Panc1 (cell line): ENCODE measurements around the gene GMDS. TPM values are rescaled to one million over a fixed set of nuclear protein-coding genes. Genes with fewer than 3 reads are reported as not detected.

Experiments
- ATAC-seq: fragments of 200-7000 bp; cut with Tn5 transposase; 2 replicates; pipeline ENCODE4 v1.9.1; 2020; ENCODE audit warnings: mild to moderate bottlenecking, moderate library complexity
- BruUV-seq: library from RNA; stranded (reverse); fragments of 400-500 nt; replicated peaks from 2 replicates; lab custom pipeline; 2021; lab: Mats Ljungman, UMichigan
- CTCF ChIA-PET: fragments of 300-600 bp; sonication (Branson Sonifier 250); formaldehyde crosslinking; loops from one replicate; lab custom pipeline; 2022; ENCODE audit warnings: antibody characterized with exemption; lab: Charles Lee
- POLR2A ChIA-PET: fragments of 300-600 bp; sonication (Branson Sonifier 250); formaldehyde crosslinking; loops from one replicate; lab custom pipeline; 2022; ENCODE audit warnings: antibody characterized with exemption; lab: Charles Lee
- DNase-seq: peaks from one replicate; pipeline ENCODE4 v3.0.0-alpha.2; 2010; ENCODE audit warnings: low read depth, low spot score
- H3K27ac ChIP-seq: 2 replicates; pipeline ENCODE4 v1.5.1; 2011; ENCODE audit warnings: mild to moderate bottlenecking, low read length, inconsistent platforms
- H3K27me3 ChIP-seq: fragments of 200-500 bp; sonication (Bioruptor generic); 2 replicates; pipeline ENCODE4 v1.6.0; 2014; ENCODE audit warnings: low read length, inconsistent platforms; ENCODE audit not compliant: control insufficient read depth, insufficient read depth
- H3K36me3 ChIP-seq: fragments of 200-500 bp; sonication (Bioruptor generic); 2 replicates; pipeline ENCODE4 v1.5.1; 2014; ENCODE audit warnings: inconsistent platforms, mild to moderate bottlenecking, low read length, moderate library complexity; ENCODE audit not compliant: control insufficient read depth, insufficient read depth
- H3K4me1 ChIP-seq: 2 replicates; pipeline ENCODE4 v1.5.1; 2011; ENCODE audit warnings: inconsistent platforms, mild to moderate bottlenecking, low read length, moderate library complexity; ENCODE audit not compliant: control insufficient read depth, insufficient read depth
- H3K4me3 ChIP-seq, 2 experiments: 2 replicates each; pipeline ENCODE4 v1.5.1; 2011 to 2012; ENCODE audit warnings: low read depth in 2 of 2, low read length in 2 of 2, mild to moderate bottlenecking in 2 of 2, inconsistent platforms in 1 of 2, moderate library complexity in 1 of 2
- H3K9me3 ChIP-seq: fragments of 200-500 bp; sonication (Bioruptor generic); 2 replicates; pipeline ENCODE4 v1.5.1; 2014; ENCODE audit warnings: low read depth, mild to moderate bottlenecking, inconsistent platforms, low read length, moderate library complexity; ENCODE audit not compliant: control insufficient read depth, insufficient read depth
- CTCF ChIP-seq: fragments of 450-650 bp; IDR thresholded peaks from 2 replicates; pipeline ENCODE4 v1.5.1; 2017; ENCODE audit warnings: mild to moderate bottlenecking
- POLR2AphosphoS5 ChIP-seq: IDR thresholded peaks from 2 replicates; pipeline ENCODE4 v1.6.1; 2012; ENCODE audit warnings: mild to moderate bottlenecking, low read depth, low read length, moderate library complexity
- REST ChIP-seq, 2 experiments: IDR thresholded peaks; 2 replicates each; pipeline ENCODE4 v1.6.1; 2011 to 2012; ENCODE audit warnings: low read depth in 2 of 2, control low read depth in 1 of 2, low read length in 1 of 2, mild to moderate bottlenecking in 1 of 2, moderate library complexity in 1 of 2; ENCODE audit not compliant: insufficient read depth in 1 of 2
- SIN3A ChIP-seq: IDR thresholded peaks from 2 replicates; pipeline ENCODE4 v1.6.1; 2012; ENCODE audit warnings: low read depth, mild to moderate bottlenecking, low read length, moderate library complexity, borderline replicate concordance; ENCODE audit not compliant: insufficient read depth
- TCF7L2 ChIP-seq: IDR thresholded peaks from 2 replicates; pipeline ENCODE4 v1.6.1; 2011; ENCODE audit warnings: mild to moderate bottlenecking, low read depth, low read length, inconsistent platforms
- in situ Hi-C: cut with HindIII; loops from 2 replicates; pipeline ENCODE4 v1.10.0; 2016; ENCODE audit warnings: low sequenced_read_pairs, low pct_unique_long_range_greater_than_20kb
- intact Hi-C: fragments of 100-400 bp; cut with micrococcal nuclease; formaldehyde crosslinking; loops from one replicate; pipeline ENCODE4 v1.10.0; 2022; ENCODE audit not compliant: unreplicated experiment
- total RNA-seq: library from RNA; stranded (reverse); gene quantifications from one replicate; pipeline ENCODE4 v1.2.1, GENCODE V29; 2021; ENCODE audit not compliant: unreplicated experiment

The GMDS gene
- total RNA-seq, 1 experiment from 2014 or later = 9.8 TPM

- in situ Hi-C loops = no loop called here
- no TSS peak for BruUV-seq
These were observed 601.5 kb downstream of the GMDS start for GRCh38 chr6:1643830-1644445.

GRCh38 chr6:1643111-1643510 is 602.3 kb downstream of the GMDS start:
- DNase-seq (no peak), ATAC-seq (no peak)
- ChIA-PET CTCF (no interaction called here), POLR2A (no interaction called here)
- TF ChIP-seq TCF7L2 (no peak), REST (IDR thresholded peaks at IDR 0.05; ENCODE audit: insufficient read depth in 1 of 2, low read depth in 2 of 2, low read length in 1 of 2) (no peak), POLR2AphosphoS5 (no peak), CTCF (no peak), SIN3A (no peak)
- in situ Hi-C loops (no loop called here), intact Hi-C loops (no loop called here)
- H3K27ac ChIP-seq = no peak overlapping the region
- H3K27me3 ChIP-seq = no peaks in the 10 kb centered on the region
- no peaks in the 10 kb centered on the region for H3K36me3 ChIP-seq
- BruUV-seq = no TSS peak
- H3K9me3 ChIP-seq = no peaks in the 10 kb centered on the region
- H3K4me3 ChIP-seq = no peak overlapping the region
- no peaks in the 10 kb centered on the region for H3K4me1 ChIP-seq

More at GRCh38 chr6:1643830-1644445, 601.5 kb downstream of the GMDS start:
- Histone ChIP-seq H3K27me3 (no peaks in the 10 kb centered on the region), H3K9me3 (no peaks in the 10 kb centered on the region), H3K27ac (no peak overlapping the region), H3K36me3 (no peaks in the 10 kb centered on the region), H3K4me1 (no peaks in the 10 kb centered on the region), H3K4me3 (no peak overlapping the region)
- ATAC-seq (no peak), DNase-seq (no peak)
- ChIA-PET POLR2A (no interaction called here), CTCF (no interaction called here)
- intact Hi-C loops = no loop called here
- TF ChIP-seq POLR2AphosphoS5 = no peak
- no peak for TF ChIP-seq SIN3A

GRCh38 chr6:1641343-1641885 is 604.0 kb downstream of the GMDS start:
- Histone ChIP-seq H3K4me1 (no peaks in the 10 kb centered on the region), H3K4me3 (no peak overlapping the region), H3K27me3 (no peaks in the 10 kb centered on the region), H3K36me3 (no peaks in the 10 kb centered on the region), H3K9me3 (no peaks in the 10 kb centered on the region), H3K27ac (no peak overlapping the region)
- no peak for TF ChIP-seq TCF7L2
- TF ChIP-seq SIN3A = no peak
- TF ChIP-seq CTCF = no peak
- TF ChIP-seq POLR2AphosphoS5 = no peak
- ChIA-PET CTCF (no interaction called here), POLR2A (no interaction called here)
- DNase-seq = no peak
- intact Hi-C loops = no loop called here
- peak; percentile 79 for ATAC-seq
- in situ Hi-C loops = no loop called here
- BruUV-seq = no TSS peak
